GM12872 (cell line): ENCODE results near the gene RPA3.

ENCODE experiments used
- CTCF ChIP-seq: IDR thresholded peaks from 3 replicates; pipeline ENCODE4 v1.5.1; 2011; ENCODE audit warnings: low read depth, mild to moderate bottlenecking, low read length, moderate library complexity; ENCODE audit not compliant: insufficient read depth

Gene RPA3

GRCh38 chr7:7740037-7740355, 21.6 kb upstream of the RPA3 start:
- no peak for TF ChIP-seq CTCF

- no peak for TF ChIP-seq CTCF
Measured at GRCh38 chr7:7739204-7740036, 21.0 kb upstream of the RPA3 start.

- no peak for TF ChIP-seq CTCF
Measured at GRCh38 chr7:7738622-7739021, 20.2 kb upstream of the RPA3 start.

GRCh38 chr7:7738177-7738576, 19.8 kb upstream of the RPA3 start:
- no peak for TF ChIP-seq CTCF

- TF ChIP-seq CTCF: no peak
Measured at GRCh38 chr7:7737674-7738073, 19.3 kb upstream of the RPA3 start.

- TF ChIP-seq CTCF: no peak
Measured at GRCh38 chr7:7736671-7737070, 18.3 kb upstream of the RPA3 start.

GRCh38 chr7:7732621-7733281, 14.3 kb upstream of the RPA3 start:
- no peak for TF ChIP-seq CTCF
